Nephron progenitor cell (in vitro differentiated cells): ENCODE results near the gene BEND5.

Experiments used
- DNase-seq: peaks from one replicate; pipeline ENCODE4 v3.0.0; 2021
- H3K27ac Mint-ChIP-seq: 2 replicates; pipeline ENCODE4 v1.8.0; 2021; ENCODE audit warnings: mild to moderate bottlenecking, moderate library complexity, mixed read lengths
- H3K27me3 Mint-ChIP-seq: 2 replicates; pipeline ENCODE4 v1.8.0; 2021; ENCODE audit warnings: mild to moderate bottlenecking, low read depth, mixed read lengths; ENCODE audit not compliant: poor library complexity
- H3K36me3 Mint-ChIP-seq: 2 replicates; pipeline ENCODE4 v1.8.0; 2021; ENCODE audit warnings: low read depth, mixed read lengths
- H3K4me1 Mint-ChIP-seq: 2 replicates; pipeline ENCODE4 v1.8.0; 2021; ENCODE audit warnings: mixed read lengths
- H3K4me3 Mint-ChIP-seq: 2 replicates; pipeline ENCODE4 v1.8.0; 2021; ENCODE audit warnings: mild to moderate bottlenecking, moderate library complexity, mixed read lengths
- H3K9me3 Mint-ChIP-seq: 2 replicates; pipeline ENCODE4 v1.8.0; 2021; ENCODE audit warnings: mild to moderate bottlenecking, moderate library complexity, mixed read lengths
- TF ChIP-seq, protein P1 (sequence below): fragments of 200-600 bp; sonication (generic); IDR thresholded peaks from 2 replicates; pipeline ENCODE4 v1.5.0; 2021; ENCODE audit warnings: antibody characterized with exemption

BEND5 gene, protein sequence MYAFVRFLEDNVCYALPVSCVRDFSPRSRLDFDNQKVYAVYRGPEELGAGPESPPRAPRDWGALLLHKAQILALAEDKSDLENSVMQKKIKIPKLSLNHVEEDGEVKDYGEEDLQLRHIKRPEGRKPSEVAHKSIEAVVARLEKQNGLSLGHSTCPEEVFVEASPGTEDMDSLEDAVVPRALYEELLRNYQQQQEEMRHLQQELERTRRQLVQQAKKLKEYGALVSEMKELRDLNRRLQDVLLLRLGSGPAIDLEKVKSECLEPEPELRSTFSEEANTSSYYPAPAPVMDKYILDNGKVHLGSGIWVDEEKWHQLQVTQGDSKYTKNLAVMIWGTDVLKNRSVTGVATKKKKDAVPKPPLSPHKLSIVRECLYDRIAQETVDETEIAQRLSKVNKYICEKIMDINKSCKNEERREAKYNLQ

DNA sequence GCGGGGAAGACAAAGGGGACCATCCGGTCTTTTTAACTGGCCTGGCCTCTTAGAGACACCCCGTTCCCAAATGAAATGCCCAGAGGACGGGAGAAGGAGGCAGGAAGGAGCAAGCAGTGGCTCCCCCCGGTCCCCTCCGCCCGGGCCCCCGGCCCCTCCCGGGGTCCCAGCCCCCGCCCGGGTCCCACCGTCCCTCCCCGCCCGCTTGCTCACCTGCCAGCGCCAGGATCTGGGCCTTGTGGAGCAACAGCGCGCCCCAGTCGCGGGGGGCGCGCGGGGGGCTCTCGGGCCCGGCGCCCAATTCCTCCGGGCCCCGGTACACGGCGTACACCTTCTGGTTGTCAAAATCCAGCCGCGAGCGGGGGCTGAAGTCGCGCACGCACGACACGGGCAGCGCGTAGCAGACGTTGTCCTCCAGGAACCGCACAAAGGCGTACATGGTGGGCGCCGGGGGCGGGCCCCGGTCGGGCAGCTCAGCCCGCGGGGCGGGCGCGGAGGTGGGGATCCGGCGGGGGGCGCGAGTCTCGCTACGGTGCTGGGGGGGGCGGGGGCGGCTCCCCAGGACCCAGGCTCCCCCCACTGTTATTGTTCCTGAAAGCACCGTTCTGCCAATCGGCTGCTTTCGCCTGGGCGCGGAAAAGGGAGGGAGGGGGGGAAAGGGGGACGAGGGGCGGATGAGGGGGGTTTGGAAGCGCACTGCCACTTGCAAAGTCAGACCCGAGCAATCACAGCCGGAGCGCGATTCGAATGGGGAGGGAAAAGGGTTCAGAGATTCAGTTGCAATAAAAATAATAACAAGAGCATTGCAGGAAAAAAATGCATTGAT lies at the start of gene BEND5:
Gene BEND5, minus strand, starts transcription at position 499 of the 826 bp plus-strand sequence. Its CDS starts 60 bp downstream, at position 439.
- peaks cover 23% of the 10 kb centered on the region for H3K36me3 Mint-ChIP-seq
- TF ChIP-seq, protein P1, sequence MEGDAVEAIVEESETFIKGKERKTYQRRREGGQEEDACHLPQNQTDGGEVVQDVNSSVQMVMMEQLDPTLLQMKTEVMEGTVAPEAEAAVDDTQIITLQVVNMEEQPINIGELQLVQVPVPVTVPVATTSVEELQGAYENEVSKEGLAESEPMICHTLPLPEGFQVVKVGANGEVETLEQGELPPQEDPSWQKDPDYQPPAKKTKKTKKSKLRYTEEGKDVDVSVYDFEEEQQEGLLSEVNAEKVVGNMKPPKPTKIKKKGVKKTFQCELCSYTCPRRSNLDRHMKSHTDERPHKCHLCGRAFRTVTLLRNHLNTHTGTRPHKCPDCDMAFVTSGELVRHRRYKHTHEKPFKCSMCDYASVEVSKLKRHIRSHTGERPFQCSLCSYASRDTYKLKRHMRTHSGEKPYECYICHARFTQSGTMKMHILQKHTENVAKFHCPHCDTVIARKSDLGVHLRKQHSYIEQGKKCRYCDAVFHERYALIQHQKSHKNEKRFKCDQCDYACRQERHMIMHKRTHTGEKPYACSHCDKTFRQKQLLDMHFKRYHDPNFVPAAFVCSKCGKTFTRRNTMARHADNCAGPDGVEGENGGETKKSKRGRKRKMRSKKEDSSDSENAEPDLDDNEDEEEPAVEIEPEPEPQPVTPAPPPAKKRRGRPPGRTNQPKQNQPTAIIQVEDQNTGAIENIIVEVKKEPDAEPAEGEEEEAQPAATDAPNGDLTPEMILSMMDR = no peak
- H3K4me1 Mint-ChIP-seq = peaks cover 40% of the 10 kb centered on the region
- H3K4me3 Mint-ChIP-seq = peak within 1 kb of the TSS; percentile 100
- H3K27me3 Mint-ChIP-seq = peaks cover 7% of the 10 kb centered on the region
- peak; percentile 78 for DNase-seq
- H3K9me3 Mint-ChIP-seq = no peaks in the 10 kb centered on the region
- peak within 1 kb of the TSS; percentile 65 for H3K27ac Mint-ChIP-seq

DNA sequence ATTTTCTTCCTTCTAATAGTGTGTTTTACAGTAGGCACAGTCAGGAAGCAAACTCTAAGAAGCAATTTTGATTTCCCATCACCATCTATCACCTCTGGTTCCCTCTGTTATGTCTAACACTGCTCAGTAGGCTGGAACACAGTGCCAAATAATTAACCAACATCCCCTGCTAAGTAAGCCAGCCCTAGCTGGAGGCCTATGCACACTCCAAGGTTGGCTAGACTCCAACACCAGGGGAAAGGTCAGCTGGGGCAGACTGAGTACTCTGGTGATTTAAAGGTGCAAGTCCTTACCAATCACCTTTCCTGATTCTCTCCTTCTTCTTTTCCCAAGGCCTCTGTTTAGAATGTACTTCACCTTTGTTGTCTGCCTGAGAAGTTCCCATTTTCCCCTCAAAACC lies 46.5 kb upstream of the BEND5 start:
- no peak overlapping the region for H3K4me3 Mint-ChIP-seq
- H3K36me3 Mint-ChIP-seq = no peaks in the 10 kb centered on the region
- no peak for DNase-seq
- H3K27ac Mint-ChIP-seq = no peak overlapping the region
- no peaks in the 10 kb centered on the region for H3K9me3 Mint-ChIP-seq
- TF ChIP-seq, protein P1 = no peak
- no peaks in the 10 kb centered on the region for H3K4me1 Mint-ChIP-seq
- peaks cover 22% of the 10 kb centered on the region for H3K27me3 Mint-ChIP-seq

DNA sequence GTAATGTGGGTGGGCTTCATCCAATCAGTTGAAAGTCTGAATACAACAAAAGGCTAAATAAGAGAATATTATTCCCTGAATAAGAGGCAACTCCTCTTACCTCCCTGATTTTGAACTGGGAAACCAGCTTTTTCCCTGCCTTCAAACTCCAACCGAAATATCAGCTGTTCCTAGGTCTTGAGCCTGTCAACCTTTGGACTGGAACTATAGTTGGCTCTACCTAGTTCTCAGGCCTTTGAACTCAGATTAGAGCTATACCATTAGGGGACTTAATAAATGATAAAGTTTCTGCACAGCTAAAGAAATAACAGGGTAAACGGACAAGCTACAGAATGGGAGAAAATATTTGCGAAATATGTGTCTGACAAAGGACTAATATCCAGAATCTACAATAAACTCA lies 43.8 kb upstream of the BEND5 start:
- Mint-ChIP-seq H3K36me3 (no peaks in the 10 kb centered on the region), H3K4me1 (no peaks in the 10 kb centered on the region), H3K9me3 (no peaks in the 10 kb centered on the region), H3K27ac (no peak overlapping the region), H3K4me3 (no peak overlapping the region), H3K27me3 (peaks cover 11% of the 10 kb centered on the region)
- TF ChIP-seq, protein P1 = no peak
- no peak for DNase-seq

DNA sequence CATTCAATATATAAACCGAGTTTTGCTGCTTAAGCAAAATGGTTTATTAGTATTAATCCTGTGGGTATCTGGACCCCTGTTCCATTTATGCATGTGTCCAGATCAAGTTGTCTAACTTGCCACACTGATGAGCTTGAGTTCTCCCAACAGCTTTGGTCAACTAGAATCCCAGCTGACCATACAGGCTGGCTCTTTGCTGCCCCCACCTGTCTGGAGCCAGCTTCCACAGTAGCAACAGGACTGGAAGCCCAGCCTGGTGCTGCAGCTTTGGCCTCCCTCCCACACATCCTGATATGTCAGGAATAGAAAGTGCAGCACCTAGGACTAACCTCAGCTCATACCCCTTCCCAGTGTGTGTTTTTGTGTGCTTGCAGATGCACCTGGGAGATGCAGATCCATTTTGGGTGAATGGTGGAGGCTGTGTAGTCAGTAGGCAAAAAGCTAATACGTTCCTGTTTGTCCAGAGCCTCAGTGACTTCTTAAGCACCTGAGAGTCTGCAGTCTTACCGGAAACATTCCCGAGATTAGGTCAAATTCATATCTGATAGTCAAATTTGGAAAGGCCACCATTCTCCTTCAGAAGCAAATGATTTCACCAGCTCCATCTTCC lies 40.9 kb upstream of the BEND5 start:
- Mint-ChIP-seq H3K27me3 (peaks cover 10% of the 10 kb centered on the region), H3K27ac (no peak overlapping the region), H3K9me3 (no peaks in the 10 kb centered on the region), H3K4me1 (no peaks in the 10 kb centered on the region), H3K36me3 (no peaks in the 10 kb centered on the region), H3K4me3 (no peak overlapping the region)
- TF ChIP-seq, protein P1 = peak; percentile 68
- peak; percentile 69 for DNase-seq

DNA sequence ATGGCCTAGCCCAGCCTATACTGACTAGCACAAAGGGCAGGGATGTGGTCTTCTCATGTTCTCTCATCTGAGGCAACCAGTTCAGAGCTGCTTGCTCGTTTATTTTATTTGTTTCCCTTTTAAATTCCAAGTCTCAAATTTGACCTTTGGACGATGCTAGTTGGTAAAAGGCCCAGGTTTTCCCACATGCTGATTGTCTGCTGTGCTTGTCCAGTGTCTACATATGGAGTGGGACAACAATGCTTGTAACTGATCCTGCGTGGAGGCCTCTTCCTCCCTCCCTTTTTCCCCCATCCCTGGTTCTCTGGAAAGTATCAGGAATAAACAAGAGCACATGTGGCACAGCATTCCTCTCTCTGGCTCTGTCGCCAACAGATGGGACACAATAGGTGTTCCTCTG lies 34.0 kb upstream of the BEND5 start:
- Mint-ChIP-seq H3K36me3 (no peaks in the 10 kb centered on the region), H3K9me3 (no peaks in the 10 kb centered on the region), H3K27ac (no peak overlapping the region), H3K27me3 (peaks cover 11% of the 10 kb centered on the region), H3K4me3 (no peak overlapping the region), H3K4me1 (no peaks in the 10 kb centered on the region)
- no peak for DNase-seq
- TF ChIP-seq, protein P1 = no peak
